Mesenchymal stem cell (in vitro differentiated cells and primary cell): ENCODE results near the gene FBXO41. TPM values are rescaled to one million over a fixed set of nuclear protein-coding genes. Genes with fewer than 3 reads are reported as not detected.
A peak's percentile ranks its signal among the peaks of the same experiment; 100 is the strongest.

ENCODE experiments used
- DNase-seq: peaks from one replicate; pipeline ENCODE4 v3.0.0-alpha.2; 2013
- H2AFZ ChIP-seq: one replicate; pipeline ENCODE4 v1.6.1; 2013; ENCODE audit warnings: low read depth, mild to moderate bottlenecking, control low read depth, inconsistent platforms, low read length, moderate library complexity
- H2AK5ac ChIP-seq: 2 replicates; pipeline ENCODE4 v1.6.1; 2013; ENCODE audit warnings: low read length, moderate library complexity, mild to moderate bottlenecking, inconsistent platforms; ENCODE audit not compliant: severe bottlenecking
- H2BK120ac ChIP-seq: one replicate; pipeline ENCODE4 v1.6.1; 2013; ENCODE audit warnings: low read depth, mild to moderate bottlenecking, inconsistent platforms, low read length, moderate library complexity
- H2BK12ac ChIP-seq, 2 experiments: one replicate each; pipeline ENCODE4 v1.6.1; 2013; ENCODE audit warnings: inconsistent platforms in 2 of 2, low read length in 2 of 2, mild to moderate bottlenecking in 2 of 2, moderate library complexity in 2 of 2, control low read depth in 1 of 2
- H2BK15ac ChIP-seq: one replicate; pipeline ENCODE4 v1.6.1; 2013; ENCODE audit warnings: mild to moderate bottlenecking, low read depth, inconsistent platforms; ENCODE audit not compliant: poor library complexity, severe bottlenecking
- H2BK5ac ChIP-seq: 2 replicates; pipeline ENCODE4 v1.6.1; 2013; ENCODE audit warnings: low read depth, mild to moderate bottlenecking, low read length, control low read depth, inconsistent platforms; ENCODE audit not compliant: poor library complexity, severe bottlenecking
- H3K14ac ChIP-seq, 2 experiments: one replicate each; pipeline ENCODE4 v1.6.1; 2013; ENCODE audit warnings: inconsistent platforms in 2 of 2, low read length in 2 of 2, control low read depth in 1 of 2, mild to moderate bottlenecking in 1 of 2, moderate library complexity in 1 of 2
- H3K18ac ChIP-seq, 2 experiments: one replicate each; pipeline ENCODE4 v1.6.1; 2013; ENCODE audit warnings: inconsistent platforms in 2 of 2, low read length in 2 of 2, control low read depth in 1 of 2, low read depth in 1 of 2, mild to moderate bottlenecking in 1 of 2
- H3K23ac ChIP-seq, 2 experiments: one replicate each; pipeline ENCODE4 v1.6.1; 2013; ENCODE audit warnings: inconsistent platforms in 2 of 2, low read length in 2 of 2, mild to moderate bottlenecking in 2 of 2, moderate library complexity in 2 of 2, control low read depth in 1 of 2
- H3K27ac ChIP-seq: 2 replicates; pipeline ENCODE4 v1.5.1; 2013; ENCODE audit warnings: mild to moderate bottlenecking, moderate library complexity, low read length, control low read depth, inconsistent platforms; ENCODE audit not compliant: poor library complexity, severe bottlenecking
- H3K27me3 ChIP-seq, 2 experiments: 2 replicates each; pipeline versions ENCODE4 v1.6.1 to v1.7.0; 2013; ENCODE audit warnings: low read length in 2 of 2, mild to moderate bottlenecking in 2 of 2, moderate library complexity in 2 of 2, control low read depth in 1 of 2, inconsistent platforms in 1 of 2; ENCODE audit not compliant: control insufficient read depth in 1 of 2, insufficient read depth in 1 of 2
- H3K36me3 ChIP-seq, 2 experiments: 2 replicates each; pipeline versions ENCODE4 v1.6.1 to v1.7.0; 2013; ENCODE audit warnings: low read length in 2 of 2, control low read depth in 1 of 2, inconsistent platforms in 1 of 2, low read depth in 1 of 2, mild to moderate bottlenecking in 1 of 2; ENCODE audit not compliant: insufficient read depth in 2 of 2, control insufficient read depth in 1 of 2
- H3K4ac ChIP-seq, 2 experiments: one replicate each; pipeline ENCODE4 v1.6.1; 2013; ENCODE audit warnings: inconsistent platforms in 2 of 2, low read length in 2 of 2, mild to moderate bottlenecking in 2 of 2, moderate library complexity in 2 of 2, control low read depth in 1 of 2, low read depth in 1 of 2
- H3K4me1 ChIP-seq: 2 replicates; pipeline ENCODE4 v1.6.1; 2013; ENCODE audit warnings: low read depth, low read length, control low read depth; ENCODE audit not compliant: control insufficient read depth, insufficient read depth
- H3K4me2 ChIP-seq: 2 replicates; pipeline ENCODE4 v1.6.1; 2013; ENCODE audit warnings: low read length, mild to moderate bottlenecking, inconsistent platforms; ENCODE audit not compliant: poor library complexity, severe bottlenecking
- H3K4me3 ChIP-seq, 2 experiments: 2 replicates each; pipeline versions ENCODE4 v1.5.1 to v1.7.0; 2013; ENCODE audit warnings: low read length in 2 of 2, mild to moderate bottlenecking in 2 of 2, control low read depth in 1 of 2, low read depth in 1 of 2; ENCODE audit not compliant: insufficient read depth in 1 of 2
- H3K79me1 ChIP-seq: replicated peaks from 2 replicates; pipeline ENCODE4 v1.6.1; 2013; ENCODE audit warnings: mild to moderate bottlenecking, control low read depth, low read length, inconsistent platforms; ENCODE audit not compliant: poor library complexity, severe bottlenecking
- H3K9ac ChIP-seq: 2 replicates; pipeline ENCODE4 v1.7.0; 2013; ENCODE audit warnings: mild to moderate bottlenecking, low read length, moderate library complexity
- H3K9me3 ChIP-seq: 2 replicates; pipeline ENCODE4 v1.7.0; 2013; ENCODE audit warnings: mild to moderate bottlenecking, low read length; ENCODE audit not compliant: control insufficient read depth
- H4K8ac ChIP-seq: one replicate; pipeline ENCODE4 v1.6.1; 2013; ENCODE audit warnings: inconsistent platforms, mild to moderate bottlenecking, low read length, moderate library complexity
- H4K91ac ChIP-seq: one replicate; pipeline ENCODE4 v1.6.1; 2013; ENCODE audit warnings: mild to moderate bottlenecking, low read length, inconsistent platforms
- WGBS: methylation state at CpG from one replicate; pipeline ENCODE4 v1.1.7; 2013; ENCODE audit warnings: mixed read lengths; 5-methylcytosine and 5-hydroxymethylcytosine counted together
- polyA plus RNA-seq, 2 experiments: library from polyadenylated mRNA; stranded (reverse); fragments of 200-250 nt; gene quantifications; one replicate each; pipeline ENCODE4 v1.2.3, GENCODE V29; 2013

The FBXO41 gene
- polyA plus RNA-seq (2013, experiment 1 of 2): 1.3 TPM
- polyA plus RNA-seq (2013, experiment 2 of 2): 1.3 TPM

DNA sequence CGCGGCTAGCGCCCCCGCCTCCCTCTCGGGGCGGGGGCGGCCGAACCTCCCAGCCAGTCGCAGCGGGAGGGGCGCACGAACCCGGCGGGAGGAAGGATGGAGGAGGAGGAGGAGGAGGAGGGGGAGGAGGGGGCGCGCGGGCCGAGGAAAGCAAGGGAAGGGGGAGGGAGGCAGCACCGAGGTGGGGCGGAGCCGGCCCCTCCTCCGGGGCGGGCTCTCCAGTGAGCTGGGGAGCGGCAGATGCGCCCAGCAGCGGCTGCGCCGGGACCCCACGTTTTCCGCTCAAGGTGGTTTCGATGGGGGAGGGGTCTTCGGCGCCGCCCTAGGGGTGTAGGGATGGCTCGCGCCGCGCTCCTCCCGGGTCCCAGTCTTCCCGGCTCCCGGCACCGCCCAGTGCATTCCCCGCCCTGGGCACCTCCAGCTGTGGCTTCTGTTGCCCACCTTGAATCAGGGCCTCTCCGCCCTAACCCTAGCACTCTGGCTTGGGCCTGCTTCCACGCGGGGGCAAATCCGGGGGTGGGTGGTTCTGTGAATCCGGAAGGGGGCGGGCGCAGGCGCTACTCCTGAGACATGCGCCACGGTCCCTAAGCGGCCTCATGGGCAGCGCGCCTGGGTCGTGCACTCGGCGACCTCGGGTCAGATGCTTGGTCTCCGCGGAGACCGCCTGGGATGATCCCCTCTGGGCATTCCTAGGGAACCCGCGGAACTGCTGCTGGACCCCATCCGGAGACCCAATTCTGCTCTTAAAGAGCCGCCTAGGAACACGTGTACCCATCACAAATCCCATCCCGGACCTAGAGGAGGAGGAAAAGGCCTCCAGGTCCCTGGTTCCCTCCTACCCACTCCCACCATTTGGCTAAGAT is at the start of gene FBXO41:
TSS of gene FBXO41 (minus strand) at position 183 of the 863 bp plus-strand sequence. CDS start 14,848 bp downstream, outside the sequence.
- DNase-seq: no peak
- 2% methylated on average over 41 of the region's 69 CpGs for WGBS
- no peak within 1 kb of the TSS for H3K23ac ChIP-seq

DNA sequence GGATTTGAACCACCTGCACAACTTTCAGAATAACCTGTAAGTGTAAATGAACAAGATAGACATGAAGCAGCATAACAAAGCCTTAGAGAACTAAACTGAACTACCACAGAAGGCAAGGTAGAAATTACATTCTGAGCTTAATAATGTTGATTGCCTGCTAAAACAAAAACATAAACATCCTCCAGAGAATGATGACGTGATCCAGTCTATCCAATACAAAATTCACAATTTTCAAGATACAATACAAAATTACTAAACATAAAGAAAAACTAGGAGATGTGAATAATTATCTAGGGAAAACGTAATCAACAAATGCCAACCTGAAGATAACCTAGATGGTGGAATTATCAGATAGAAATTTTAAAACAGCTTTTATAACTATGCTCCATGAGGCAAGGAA is 49.8 kb upstream of the FBXO41 start:
- H3K4ac ChIP-seq: no peak overlapping the region
- no peak overlapping the region for H2AFZ ChIP-seq

More for the DNA sequence above, at the start of gene FBXO41:
- Histone ChIP-seq H3K14ac (peak within 1 kb of the TSS in 1 of 2 experiments; percentile 22), H3K4me1 (peaks cover 19% of the 10 kb centered on the region), H3K4ac (no peak within 1 kb of the TSS), H2BK15ac (no peak within 1 kb of the TSS), H3K18ac (peak within 1 kb of the TSS in 1 of 2 experiments; percentile 37), H3K27ac (no peak within 1 kb of the TSS), H3K36me3 (no peaks in the 10 kb centered on the region), H2BK120ac (peak within 1 kb of the TSS; percentile 8), H2BK12ac (no peak within 1 kb of the TSS), H3K9ac (peak within 1 kb of the TSS; percentile 73), H4K8ac (no peak within 1 kb of the TSS), H3K27me3 (peaks cover 55 to 65% of the 10 kb centered on the region in 2 experiments), H2BK5ac (no peak within 1 kb of the TSS), H3K79me1 (peaks cover 2% of the 10 kb centered on the region), H2AK5ac (no peak within 1 kb of the TSS), H2AFZ (peak within 1 kb of the TSS; percentile 85), H3K4me3 (peak within 1 kb of the TSS; percentile 75 to 78), H3K9me3 (no peaks in the 10 kb centered on the region), H3K4me2 (peak within 1 kb of the TSS; percentile 91), H4K91ac (peak within 1 kb of the TSS; percentile 25)

DNA sequence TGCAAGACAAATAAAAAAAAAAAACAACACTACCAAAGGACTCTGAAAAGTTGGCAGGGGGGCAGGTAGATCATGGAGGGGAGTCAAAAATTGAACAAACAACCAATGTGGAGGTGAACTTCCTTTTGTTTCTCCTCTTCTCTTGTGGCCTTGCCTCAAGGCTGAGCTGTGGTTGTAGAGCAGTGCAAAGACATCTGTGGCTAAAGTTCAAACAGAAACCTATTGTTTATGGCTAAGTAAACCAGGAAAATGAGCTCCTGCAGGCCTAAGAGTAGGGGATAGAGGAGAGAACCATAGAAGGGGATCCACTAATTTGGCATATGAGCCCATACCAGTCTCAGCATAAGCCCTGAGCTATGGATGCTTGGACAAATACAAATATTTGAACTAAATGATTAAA is 49.3 kb upstream of the FBXO41 start:
- H3K36me3 ChIP-seq: no peaks in the 10 kb centered on the region
- DNase-seq: no peak
- H3K4me1 ChIP-seq: no peaks in the 10 kb centered on the region
- no peak overlapping the region for H4K91ac ChIP-seq
- H4K8ac ChIP-seq: no peak overlapping the region
- H2AK5ac ChIP-seq: no peak overlapping the region
- H3K4me2 ChIP-seq: no peak overlapping the region
- H3K18ac ChIP-seq: no peak overlapping the region
- no peak overlapping the region for H2BK12ac ChIP-seq
- no peak overlapping the region for H3K23ac ChIP-seq
- no peak overlapping the region for H3K4ac ChIP-seq
- H3K9me3 ChIP-seq: no peaks in the 10 kb centered on the region
- no peak overlapping the region for H2BK120ac ChIP-seq
- no peak overlapping the region for H2AFZ ChIP-seq
- H3K4me3 ChIP-seq: no peak overlapping the region
- H3K27ac ChIP-seq: no peak overlapping the region
- H2BK5ac ChIP-seq: no peak overlapping the region
- no peak overlapping the region for H2BK15ac ChIP-seq
- H3K27me3 ChIP-seq: no peaks in the 10 kb centered on the region
- no peak overlapping the region for H3K14ac ChIP-seq
- no peak overlapping the region for H3K9ac ChIP-seq
- H3K79me1 ChIP-seq: no peaks in the 10 kb centered on the region

More for the DNA sequence above, 49.8 kb upstream of the FBXO41 start:
- no CpG with 5 or more reads among the region's 2 CpGs for WGBS
- no peak overlapping the region for H3K4me3 ChIP-seq
- no peak for DNase-seq
- no peaks in the 10 kb centered on the region for H3K9me3 ChIP-seq
- no peaks in the 10 kb centered on the region for H3K79me1 ChIP-seq
- no peaks in the 10 kb centered on the region for H3K36me3 ChIP-seq
- peaks cover 0 to under 1% of the 10 kb centered on the region in 2 experiments for H3K27me3 ChIP-seq
- H3K18ac ChIP-seq: no peak overlapping the region
- no peaks in the 10 kb centered on the region for H3K4me1 ChIP-seq
- H3K4me2 ChIP-seq: no peak overlapping the region
- H2AK5ac ChIP-seq: no peak overlapping the region
- H2BK15ac ChIP-seq: no peak overlapping the region
- no peak overlapping the region for H3K14ac ChIP-seq
- H3K27ac ChIP-seq: no peak overlapping the region
- H3K23ac ChIP-seq: no peak overlapping the region
- H2BK120ac ChIP-seq: no peak overlapping the region
- H2BK5ac ChIP-seq: no peak overlapping the region
- H2BK12ac ChIP-seq: no peak overlapping the region
- no peak overlapping the region for H4K91ac ChIP-seq
- no peak overlapping the region for H4K8ac ChIP-seq
- no peak overlapping the region for H3K9ac ChIP-seq

DNA sequence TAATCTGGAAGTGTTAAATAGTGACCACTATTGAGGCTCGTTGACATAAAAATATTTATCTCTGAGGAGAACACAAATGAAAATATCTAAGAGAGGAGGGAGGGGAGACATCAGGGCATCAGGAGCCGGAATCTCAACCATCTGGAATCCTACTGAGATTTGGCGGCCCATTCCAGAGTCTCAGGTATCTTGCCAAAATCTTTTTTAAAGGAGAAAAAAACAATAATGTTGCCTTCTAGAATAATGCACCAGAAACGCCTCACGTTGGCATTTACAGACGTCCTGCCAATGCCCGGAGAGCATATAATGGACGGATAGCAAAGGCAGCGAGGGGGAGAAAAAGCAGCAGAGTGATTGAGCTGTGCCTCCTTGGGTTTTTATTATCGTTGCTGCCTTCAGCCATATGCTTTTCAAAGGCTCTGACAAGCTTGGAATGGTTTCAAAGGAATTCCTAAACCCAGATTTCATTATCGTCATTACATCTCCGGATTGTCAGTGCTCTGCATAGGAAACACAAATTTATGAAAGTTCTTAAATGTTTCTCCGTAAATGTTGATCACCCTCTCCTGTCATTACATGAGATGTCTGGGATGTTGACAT is 39.9 kb upstream of the FBXO41 start:
- Histone ChIP-seq H2BK12ac (no peak overlapping the region), H3K27ac (no peak overlapping the region), H4K8ac (no peak overlapping the region), H3K23ac (no peak overlapping the region), H3K4ac (no peak overlapping the region), H2AFZ (no peak overlapping the region), H3K9ac (no peak overlapping the region), H3K4me3 (no peak overlapping the region), H3K9me3 (no peaks in the 10 kb centered on the region), H3K4me1 (no peaks in the 10 kb centered on the region), H3K27me3 (peaks cover 55 to 68% of the 10 kb centered on the region in 2 experiments), H2AK5ac (no peak overlapping the region), H4K91ac (no peak overlapping the region), H2BK5ac (no peak overlapping the region), H3K14ac (no peak overlapping the region), H3K79me1 (no peaks in the 10 kb centered on the region), H3K18ac (no peak overlapping the region), H2BK120ac (no peak overlapping the region), H3K36me3 (no peaks in the 10 kb centered on the region), H3K4me2 (no peak overlapping the region), H2BK15ac (no peak overlapping the region)
- 77% methylated on average over 13 of the region's 13 CpGs for WGBS
- no peak for DNase-seq
